GM19455 (cell line): Measurements from ENCODE around the gene UBASH3B.
A peak's percentile ranks its signal among the peaks of the same experiment; 100 is the strongest.

Experiments
- ATAC-seq: cut with Tn5 transposase; IDR thresholded peaks from one replicate; pipeline ENCODE4 v1.9.1; 2021; ENCODE audit not compliant: unreplicated experiment

UBASH3B gene

GRCh38 chr11:122677256-122677655 is 21.7 kb downstream of the UBASH3B start:
- ATAC-seq: no peak

- ATAC-seq: no peak
These were observed 22.9 kb downstream of the UBASH3B start for GRCh38 chr11:122678406-122678805.

GRCh38 chr11:122679466-122679865 is 23.9 kb downstream of the UBASH3B start:
- no peak for ATAC-seq

- no peak for ATAC-seq
These were observed 25.5 kb downstream of the UBASH3B start for GRCh38 chr11:122681070-122681469.

- no peak for ATAC-seq
These were observed 26.2 kb downstream of the UBASH3B start for GRCh38 chr11:122681735-122682134.

GRCh38 chr11:122682464-122682863 is 26.9 kb downstream of the UBASH3B start:
- ATAC-seq: no peak

GRCh38 chr11:122685041-122685440 is 29.5 kb downstream of the UBASH3B start:
- ATAC-seq: no peak

- no peak for ATAC-seq
These were observed 30.6 kb downstream of the UBASH3B start for GRCh38 chr11:122686111-122686510.

GRCh38 chr11:122690384-122690783 is 34.9 kb downstream of the UBASH3B start:
- no peak for ATAC-seq

- ATAC-seq: no peak
These were observed 35.5 kb downstream of the UBASH3B start for GRCh38 chr11:122690801-122691548.

GRCh38 chr11:122691549-122692150 is 36.1 kb downstream of the UBASH3B start:
- no peak for ATAC-seq

- ATAC-seq: no peak
These were observed 36.9 kb downstream of the UBASH3B start for GRCh38 chr11:122692444-122692843.

GRCh38 chr11:122695076-122695615 is 39.6 kb downstream of the UBASH3B start:
- ATAC-seq: no peak

- ATAC-seq: no peak
These were observed 41.1 kb downstream of the UBASH3B start for GRCh38 chr11:122696662-122697061.

GRCh38 chr11:122697636-122698167 is 42.2 kb downstream of the UBASH3B start:
- peak; percentile 74 for ATAC-seq

GRCh38 chr11:122698392-122698791 is 42.9 kb downstream of the UBASH3B start:
- no peak for ATAC-seq

GRCh38 chr11:122700666-122701065 is 45.1 kb downstream of the UBASH3B start:
- no peak for ATAC-seq

GRCh38 chr11:122701143-122701542 is 45.6 kb downstream of the UBASH3B start:
- no peak for ATAC-seq

GRCh38 chr11:122703541-122704272 is 48.2 kb downstream of the UBASH3B start:
- ATAC-seq: no peak

- ATAC-seq: no peak
These were observed 49.9 kb downstream of the UBASH3B start for GRCh38 chr11:122705396-122705795.

GRCh38 chr11:122706291-122707088 is 51.0 kb downstream of the UBASH3B start:
- ATAC-seq: no peak
